Testis (tissue), 3 donors: Measurements from ENCODE around the gene KIF2C. TPM values are rescaled to one million over a fixed set of nuclear protein-coding genes. Genes with fewer than 3 reads are reported as not detected.
A peak's percentile ranks its signal among the peaks of the same experiment; 100 is the strongest.
"Not testable (repeated sequence)": the region's sequence is repeated elsewhere in the genome, so short reads cannot be mapped to it uniquely, and the experiment has no call there.

ENCODE experiments used
- DNase-seq: peaks from one replicate; pipeline ENCODE4 v3.0.0-alpha.2; 2019
- H3K27ac ChIP-seq, 2 donors: fragments of 200-600 bp; sonication (generic); one replicate each; pipeline ENCODE4 v1.5.1; 2019
- H3K27me3 ChIP-seq: fragments of 200-600 bp; sonication (generic); one replicate; pipeline ENCODE4 v1.5.1; 2019
- H3K36me3 ChIP-seq: fragments of 200-600 bp; sonication (generic); one replicate; pipeline ENCODE4 v1.5.1; 2017; ENCODE audit warnings: low read depth; ENCODE audit errors: missing control alignments
- H3K4me1 ChIP-seq: fragments of 200-600 bp; sonication (generic); one replicate; pipeline ENCODE4 v1.5.1; 2019
- H3K4me3 ChIP-seq, 2 donors: fragments of 200-600 bp; sonication (generic); one replicate each; pipeline ENCODE4 v1.5.1; 2017 to 2019
- H3K9me3 ChIP-seq: fragments of 200-600 bp; sonication (generic); one replicate; pipeline ENCODE4 v1.5.1; 2017
- CTCF ChIP-seq, 3 experiments: fragments of 450-650 bp in 2 of 3; fragments of 200-600 bp in 1 of 3; sonication (generic) in 1 of 3; IDR thresholded peaks; one replicate each; pipeline ENCODE4 v1.5.1; 2016 to 2019; ENCODE audit warnings: antibody characterized with exemption in 3 of 3, mild to moderate bottlenecking in 2 of 3, moderate library complexity in 1 of 3
- POLR2A ChIP-seq: fragments of 450-650 bp; IDR thresholded peaks from one replicate; pipeline ENCODE4 v1.6.1; 2017; ENCODE audit warnings: antibody characterized with exemption, mild to moderate bottlenecking, moderate library complexity
- WGBS, 2 donors: methylation state at CpG; one replicate each; pipeline ENCODE4 v1.1.5; 2018; 5-methylcytosine and 5-hydroxymethylcytosine counted together
- intact Hi-C: fragments of 100-400 bp; cut with DNase I; formaldehyde crosslinking; loops from one replicate; pipeline ENCODE4 v1.15.1; 2023; ENCODE audit warnings: low total_unique reads
- polyA plus RNA-seq: library from polyadenylated mRNA; stranded (reverse); fragments of 350-450 nt; fragmentation: Illumina TruSeq; extraction: RNeasy Lipid Tissue Mini Kit (QIAGEN cat#74804); gene quantifications from one replicate; pipeline ENCODE4 v1.2.3, GENCODE V29; 2014; ENCODE audit warnings: low read depth, low replicate concordance; ENCODE audit not compliant: insufficient read depth
- total RNA-seq, 2 donors: library from RNA; depleted of rRNA; stranded (reverse); fragments of >200 nt; gene quantifications; one replicate each; pipeline ENCODE4 v1.2.3, GENCODE V29; 2016

Gene KIF2C
- total and polyA plus RNA-seq, 3 donors from 2014 or later: 53.5 to 167 (median 130) TPM

- Histone ChIP-seq H3K4me3 (no peak overlapping the region), H3K27ac (no peak overlapping the region), H3K27me3 (no peaks in the 10 kb centered on the region), H3K4me1 (peaks cover 13% of the 10 kb centered on the region), H3K36me3 (no peaks in the 10 kb centered on the region), H3K9me3 (no peaks in the 10 kb centered on the region)
- TF ChIP-seq POLR2A (no peak), CTCF (IDR thresholded peaks at IDR 0.05) (no peak)
- 97 to 100% methylated on average over 1 of the region's 1 CpG for WGBS, 2 donors
- intact Hi-C loops: no loop called here
- no peak for DNase-seq
Measured at GRCh38 chr1:44735992-44736391, 3.6 kb upstream of the KIF2C start.

GRCh38 chr1:44738953-44739306 is 707 bp upstream of the KIF2C start:
- H3K9me3 ChIP-seq, DNase-seq, H3K36me3 ChIP-seq, H3K4me1 ChIP-seq, intact Hi-C loops, H3K27me3 ChIP-seq: not testable (repeated sequence)
- H3K27ac ChIP-seq: peak overlapping the region; percentile 86 to 94
- WGBS, 2 donors: 40 to 68% methylated on average over 1 of the region's 1 CpG
- H3K4me3 ChIP-seq: peak overlapping the region; percentile 57 to 71

DNA sequence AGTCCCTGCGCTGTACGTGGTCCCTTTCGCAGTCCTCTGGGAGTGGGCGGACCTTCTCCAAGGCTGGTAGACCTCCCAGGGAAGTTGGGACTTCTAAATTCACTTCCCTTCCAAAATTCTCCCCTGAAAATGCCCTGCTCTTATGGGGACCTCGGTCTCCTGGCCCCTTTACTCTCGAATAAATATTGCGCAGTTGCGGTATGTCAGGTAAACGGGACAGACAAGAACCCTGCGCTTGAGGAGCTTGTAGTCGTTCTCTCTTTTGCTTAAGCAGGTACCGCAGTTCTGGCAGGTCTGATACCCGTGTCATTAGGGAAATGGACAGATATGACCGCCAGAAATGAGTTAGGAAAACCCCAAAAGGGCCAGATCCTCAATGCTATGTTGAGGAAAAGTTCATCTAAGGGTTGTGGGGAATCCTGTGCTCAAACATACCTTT is 561 bp downstream of the KIF2C start:
- intact Hi-C loops: no loop called here
- Histone ChIP-seq H3K9me3 (no peaks in the 10 kb centered on the region), H3K27ac (peak overlapping the region; percentile 86 to 94), H3K27me3 (no peaks in the 10 kb centered on the region), H3K36me3 (no peaks in the 10 kb centered on the region), H3K4me1 (peaks cover 8% of the 10 kb centered on the region), H3K4me3 (peak overlapping the region; percentile 57 to 71)
- WGBS, 2 donors: 1% methylated on average over 14 of the region's 14 CpGs
- no peak for DNase-seq
- TF ChIP-seq POLR2A (no peak), CTCF (IDR thresholded peaks at IDR 0.05) (no peak)

GRCh38 chr1:44743211-44743610 is 3.6 kb downstream of the KIF2C start:
- Histone ChIP-seq H3K4me3 (no peak overlapping the region), H3K4me1 (peaks cover 8% of the 10 kb centered on the region), H3K36me3 (no peaks in the 10 kb centered on the region), H3K27me3 (no peaks in the 10 kb centered on the region), H3K27ac (no peak overlapping the region), H3K9me3 (no peaks in the 10 kb centered on the region)
- 95 to 96% methylated on average over 1 of the region's 1 CpG for WGBS, 2 donors
- no peak for DNase-seq
- intact Hi-C loops: no loop called here
- TF ChIP-seq POLR2A: no peak
- TF ChIP-seq CTCF (IDR thresholded peaks at IDR 0.05): no peak

- no peak overlapping the region for H3K4me3 ChIP-seq
Measured at GRCh38 chr1:44747878-44748277, 8.2 kb downstream of the KIF2C start.

More at GRCh38 chr1:44747878-44748277, 8.2 kb downstream of the KIF2C start:
- Histone ChIP-seq H3K4me1 (no peaks in the 10 kb centered on the region), H3K27me3 (no peaks in the 10 kb centered on the region), H3K27ac (no peak overlapping the region), H3K9me3 (no peaks in the 10 kb centered on the region), H3K36me3 (no peaks in the 10 kb centered on the region)
- intact Hi-C loops: no loop called here
- TF ChIP-seq POLR2A (no peak), CTCF (IDR thresholded peaks at IDR 0.05) (no peak)
- no peak for DNase-seq
- WGBS, 2 donors: 88% methylated on average over 3 of the region's 3 CpGs
